ENCODE results near the gene HNRNPA0.

DNA sequence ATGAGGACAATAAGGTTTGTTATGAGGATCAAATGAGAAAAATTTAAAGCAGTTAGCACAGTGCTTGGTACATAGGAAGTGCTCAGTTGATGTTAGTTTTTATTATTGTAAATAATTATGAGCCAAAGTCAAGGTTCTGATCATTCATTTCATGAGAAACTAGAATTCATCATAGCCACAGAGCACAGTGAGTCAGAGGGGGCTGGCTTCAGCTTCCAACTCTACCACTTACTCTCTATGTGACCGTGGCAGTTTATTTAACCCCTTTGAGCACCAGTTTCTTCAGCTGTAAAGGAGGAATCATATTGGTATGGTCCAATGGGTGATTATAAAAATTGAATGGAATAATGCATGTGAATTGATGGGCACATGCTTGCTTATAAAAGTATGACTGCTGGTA is 57.7 kb downstream of the HNRNPA0 start:
- TF ChIP-seq, protein P1, sequence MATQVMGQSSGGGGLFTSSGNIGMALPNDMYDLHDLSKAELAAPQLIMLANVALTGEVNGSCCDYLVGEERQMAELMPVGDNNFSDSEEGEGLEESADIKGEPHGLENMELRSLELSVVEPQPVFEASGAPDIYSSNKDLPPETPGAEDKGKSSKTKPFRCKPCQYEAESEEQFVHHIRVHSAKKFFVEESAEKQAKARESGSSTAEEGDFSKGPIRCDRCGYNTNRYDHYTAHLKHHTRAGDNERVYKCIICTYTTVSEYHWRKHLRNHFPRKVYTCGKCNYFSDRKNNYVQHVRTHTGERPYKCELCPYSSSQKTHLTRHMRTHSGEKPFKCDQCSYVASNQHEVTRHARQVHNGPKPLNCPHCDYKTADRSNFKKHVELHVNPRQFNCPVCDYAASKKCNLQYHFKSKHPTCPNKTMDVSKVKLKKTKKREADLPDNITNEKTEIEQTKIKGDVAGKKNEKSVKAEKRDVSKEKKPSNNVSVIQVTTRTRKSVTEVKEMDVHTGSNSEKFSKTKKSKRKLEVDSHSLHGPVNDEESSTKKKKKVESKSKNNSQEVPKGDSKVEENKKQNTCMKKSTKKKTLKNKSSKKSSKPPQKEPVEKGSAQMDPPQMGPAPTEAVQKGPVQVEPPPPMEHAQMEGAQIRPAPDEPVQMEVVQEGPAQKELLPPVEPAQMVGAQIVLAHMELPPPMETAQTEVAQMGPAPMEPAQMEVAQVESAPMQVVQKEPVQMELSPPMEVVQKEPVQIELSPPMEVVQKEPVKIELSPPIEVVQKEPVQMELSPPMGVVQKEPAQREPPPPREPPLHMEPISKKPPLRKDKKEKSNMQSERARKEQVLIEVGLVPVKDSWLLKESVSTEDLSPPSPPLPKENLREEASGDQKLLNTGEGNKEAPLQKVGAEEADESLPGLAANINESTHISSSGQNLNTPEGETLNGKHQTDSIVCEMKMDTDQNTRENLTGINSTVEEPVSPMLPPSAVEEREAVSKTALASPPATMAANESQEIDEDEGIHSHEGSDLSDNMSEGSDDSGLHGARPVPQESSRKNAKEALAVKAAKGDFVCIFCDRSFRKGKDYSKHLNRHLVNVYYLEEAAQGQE (IDR thresholded peaks at IDR 0.05; ENCODE audit: insufficient read depth in 1 of 2, low read depth in 2 of 2, low read length in 2 of 2) = no peak
- TF ChIP-seq POLR2AphosphoS5 (IDR thresholded peaks at IDR 0.05; ENCODE audit: low read depth, low read length) (no peak), FOXP2 (optimal IDR thresholded peaks at IDR 0.05; ENCODE audit: borderline replicate concordance, extremely low read depth, extremely low read length, insufficient read depth) (no peak), TAF1 (IDR thresholded peaks at IDR 0.05; ENCODE audit: borderline replicate concordance, insufficient read depth, low read length) (no peak), SIN3A (IDR thresholded peaks at IDR 0.05; ENCODE audit: borderline replicate concordance, insufficient read depth, low read length) (no peak)
